ENCODE data around the gene SYMPK.
A peak's percentile ranks its signal among the peaks of the same experiment; 100 is the strongest.

SYMPK gene

GRCh38 chr19:45884682-45885555 lies 22.0 kb upstream of the SYMPK start:
- H3K4me3 ChIP-seq (replicated peaks; ENCODE audit: low read depth, low read length) = peak overlapping the region; percentile 56
- no peak for TF ChIP-seq CTCF (IDR thresholded peaks at IDR 0.05; ENCODE audit: low read depth, low read length, missing control alignments)
- no peak for DNase-seq (ENCODE audit: extremely low read depth, low read depth)

- DNase-seq (ENCODE audit: extremely low read depth, low read depth) = no peak
- peak overlapping the region; percentile 12; the same call in 1 of the 2 replicates for H3K4me3 ChIP-seq (replicated peaks; ENCODE audit: low read depth, low read length)
- TF ChIP-seq CTCF (IDR thresholded peaks at IDR 0.05; ENCODE audit: low read depth, low read length, missing control alignments) = no peak
These were observed 21.1 kb upstream of the SYMPK start for GRCh38 chr19:45883881-45884681.

GRCh38 chr19:45883586-45883880 lies 20.6 kb upstream of the SYMPK start:
- DNase-seq (ENCODE audit: extremely low read depth, low read depth) = no peak
- H3K4me3 ChIP-seq (replicated peaks; ENCODE audit: low read depth, low read length) = 0 out of 2 replicates have a peak overlapping the region, but pooled peaks have one; percentile 12
- no peak for TF ChIP-seq CTCF (IDR thresholded peaks at IDR 0.05; ENCODE audit: low read depth, low read length, missing control alignments)

GRCh38 chr19:45882652-45883585 lies 20.0 kb upstream of the SYMPK start:
- peak; percentile 99 for TF ChIP-seq CTCF (IDR thresholded peaks at IDR 0.05; ENCODE audit: low read depth, low read length, missing control alignments)
- no peak overlapping the region; the same call in 1 of the 2 replicates for H3K4me3 ChIP-seq (replicated peaks; ENCODE audit: low read depth, low read length)
- peak; percentile 69 for DNase-seq (ENCODE audit: extremely low read depth, low read depth)

- TF ChIP-seq CTCF (IDR thresholded peaks at IDR 0.05; ENCODE audit: low read depth, low read length, missing control alignments) = no peak
- no peak overlapping the region for H3K4me3 ChIP-seq (replicated peaks; ENCODE audit: low read depth, low read length)
- no peak for DNase-seq (ENCODE audit: extremely low read depth, low read depth)
These were observed 19.1 kb upstream of the SYMPK start for GRCh38 chr19:45881909-45882528.

Data from HFF-Myc (cell line).